Measurements from ENCODE around the gene TMEM272. TPM values are rescaled to one million over a fixed set of nuclear protein-coding genes. Genes with fewer than 3 reads are reported as not detected.
A peak's percentile ranks its signal among the peaks of the same experiment; 100 is the strongest.

Gene TMEM272
- total RNA-seq, 1 donor from 2014 or later, result 0.12 TPM

DNA sequence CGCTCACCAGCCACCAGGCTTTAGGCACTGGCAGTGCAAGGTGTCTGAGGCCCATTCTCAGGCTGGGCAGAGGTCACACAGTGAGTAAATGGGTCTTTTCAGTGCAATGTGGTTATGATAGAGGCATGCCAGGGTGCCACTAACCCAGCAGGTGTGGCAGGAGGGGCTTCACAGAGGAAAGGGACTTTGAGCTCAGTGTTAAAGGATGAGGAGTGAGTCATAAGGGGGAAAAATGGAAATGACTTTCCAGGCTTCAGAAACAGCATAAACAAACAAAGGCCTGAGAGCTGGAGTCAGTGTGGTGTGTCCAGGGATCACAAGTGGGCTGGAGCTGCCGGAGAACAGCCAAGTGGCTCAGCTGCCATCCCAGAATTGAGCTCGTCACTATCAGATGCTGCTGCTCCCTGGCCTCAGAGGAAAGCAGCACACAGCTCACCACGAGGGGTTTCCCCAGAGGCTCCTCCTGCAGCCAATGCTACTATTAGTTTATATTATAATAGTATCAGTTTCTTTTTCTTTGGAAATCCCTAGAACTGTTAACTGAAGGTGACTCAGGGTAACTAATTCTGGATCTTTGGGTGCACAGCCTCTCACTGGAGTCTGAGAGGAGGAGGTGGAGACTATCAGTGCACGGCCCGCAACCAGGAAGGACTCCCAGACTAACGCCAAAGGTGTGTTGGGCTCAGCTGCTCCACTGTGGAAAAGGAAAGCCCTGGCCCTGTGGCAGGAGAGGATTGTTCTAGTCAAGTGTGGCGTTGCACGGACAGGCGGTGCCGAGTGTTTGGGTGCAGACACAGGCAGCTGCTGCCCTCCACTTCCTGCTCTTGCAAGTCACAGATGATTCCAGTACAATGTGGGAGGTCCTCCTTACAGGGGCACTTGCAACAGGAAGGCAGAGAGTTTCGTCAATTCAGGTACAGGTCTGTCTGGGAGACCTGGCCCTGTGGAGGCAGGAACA lies 80.5 kb downstream of the TMEM272 start:
- Mint-ChIP-seq H3K9me3 (ENCODE audit: low read depth) (no peaks in the 10 kb centered on the region), H3K4me3 (ENCODE audit: unreplicated experiment) (no peak overlapping the region), H3K4me1 (ENCODE audit: low read depth) (peaks cover 13% of the 10 kb centered on the region), H3K27ac (ENCODE audit: unreplicated experiment) (peak overlapping the region; percentile 59), H3K36me3 (ENCODE audit: low read depth) (peaks cover 4% of the 10 kb centered on the region), H3K27me3 (ENCODE audit: low read depth) (no peaks in the 10 kb centered on the region)
- DNase-seq (ENCODE audit: low spot score), result no peak
- peak; percentile 10 for TF ChIP-seq CTCF (IDR thresholded peaks at IDR 0.05)

DNA sequence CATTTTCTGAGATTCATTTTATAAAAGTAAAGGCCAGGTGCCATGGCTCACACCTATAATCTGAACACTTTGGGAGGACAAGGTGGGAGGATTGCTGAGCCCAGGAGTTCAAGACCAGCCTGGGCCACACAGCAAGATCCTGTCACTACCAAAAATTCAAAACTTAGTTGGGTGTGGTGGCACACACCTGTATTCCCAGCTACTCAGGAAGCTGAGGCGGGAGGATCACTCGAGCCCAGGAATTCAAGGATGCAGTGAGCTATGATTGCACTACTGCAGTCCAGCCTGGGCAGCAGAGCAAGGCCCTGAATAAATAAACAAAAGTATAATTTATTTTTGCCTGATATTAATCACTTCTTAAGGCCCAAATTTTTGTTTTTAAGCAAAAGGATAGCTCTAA lies 81.5 kb downstream of the TMEM272 start:
- Mint-ChIP-seq H3K9me3 (ENCODE audit: low read depth) (no peaks in the 10 kb centered on the region), H3K4me1 (ENCODE audit: low read depth) (peaks cover 13% of the 10 kb centered on the region), H3K36me3 (ENCODE audit: low read depth) (peaks cover 4% of the 10 kb centered on the region), H3K4me3 (ENCODE audit: unreplicated experiment) (no peak overlapping the region), H3K27ac (ENCODE audit: unreplicated experiment) (no peak overlapping the region), H3K27me3 (ENCODE audit: low read depth) (no peaks in the 10 kb centered on the region)
- no peak for TF ChIP-seq CTCF (IDR thresholded peaks at IDR 0.05)
- no peak for DNase-seq (ENCODE audit: low spot score)

Other genes starting within 250 kb of the TMEM272 start
- gene DHRS12, start 41.0 kb downstream of the TMEM272 start, total RNA-seq, result 7.6 to 10.6 TPM (median 7.9 TPM) in 3 replicates
- not detected in 3 replicates for gene CCDC70, start 16.8 kb upstream of the TMEM272 start, total RNA-seq
- gene ATP7B, start 166.3 kb upstream of the TMEM272 start, total RNA-seq, result 11.9 to 16.8 TPM (median 16.6 TPM) in 3 replicates
- gene ALG11, start 167.2 kb upstream of the TMEM272 start, total RNA-seq, result 49.2 to 56.9 TPM (median 49.8 TPM) in 3 replicates
- 22.3 to 27.6 TPM (median 24.4 TPM) in 3 replicates for gene UTP14C, start 179.5 kb upstream of the TMEM272 start, total RNA-seq